Activated CD4-positive, alpha-beta T cell treated with anti-CD3 and anti-CD28 coated beads, Interleukin-2, amount 50 U/mL, for 4 hours (primary cell): ENCODE results near the gene PDAP1.
"Not testable (repeated sequence)": the region's sequence is repeated elsewhere in the genome, so short reads cannot be mapped to it uniquely, and the experiment has no call there.

Experiments used
- DNase-seq, 2 experiments: peaks; one replicate each; pipeline ENCODE4 v3.0.0-alpha.2; 2020

Gene PDAP1

DNA sequence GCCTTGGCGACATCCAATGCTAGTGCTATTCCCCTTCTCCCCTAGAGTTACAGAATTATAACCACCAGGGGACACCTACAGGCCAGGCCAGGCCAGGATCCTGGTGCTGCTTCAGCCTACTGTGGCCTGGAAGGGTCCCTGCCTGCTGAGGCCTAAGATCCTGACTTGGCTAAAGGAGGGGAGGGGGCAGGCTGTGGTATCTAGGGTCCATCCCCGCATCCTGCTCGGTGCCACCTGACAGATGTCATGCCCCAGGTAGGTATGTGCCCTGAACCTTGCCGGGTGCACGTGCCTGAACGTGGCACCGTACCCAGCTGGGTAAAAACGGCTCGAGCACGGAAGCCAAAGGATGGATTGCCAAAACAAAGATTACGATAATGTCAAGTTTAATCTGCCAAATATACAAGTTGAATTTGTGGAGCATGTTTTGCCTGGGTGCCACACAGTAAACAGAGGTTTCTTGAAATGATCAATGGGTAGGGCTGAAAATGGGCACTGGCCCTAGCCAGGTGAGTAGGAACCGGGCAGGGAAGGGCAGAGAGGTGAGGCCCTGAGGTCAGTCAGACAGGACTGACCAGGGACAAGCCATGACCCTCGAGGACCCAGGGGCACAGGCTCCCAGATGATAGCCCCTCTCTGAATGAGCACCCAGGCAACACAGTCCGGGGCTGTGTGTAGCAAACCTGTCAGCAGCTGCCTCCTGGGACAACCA is 12.6 kb downstream of the PDAP1 start:
- no peak for DNase-seq

DNA sequence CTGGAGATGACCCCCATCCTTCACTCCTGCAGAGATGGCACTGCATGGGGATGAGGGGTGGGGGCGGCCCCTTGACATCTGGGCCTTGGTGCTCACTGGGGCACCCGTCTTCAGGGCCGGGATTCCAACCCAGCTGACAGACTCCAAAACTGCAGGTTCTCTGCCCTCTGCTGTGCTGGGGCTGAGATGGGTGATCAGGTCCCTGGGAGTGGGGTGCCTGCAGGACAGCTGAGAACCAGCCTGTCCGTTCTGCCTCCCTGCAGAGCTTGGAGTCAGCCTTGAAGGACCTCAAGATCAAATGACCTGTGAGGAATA is 14.3 kb downstream of the PDAP1 start:
- no peak for DNase-seq

DNA sequence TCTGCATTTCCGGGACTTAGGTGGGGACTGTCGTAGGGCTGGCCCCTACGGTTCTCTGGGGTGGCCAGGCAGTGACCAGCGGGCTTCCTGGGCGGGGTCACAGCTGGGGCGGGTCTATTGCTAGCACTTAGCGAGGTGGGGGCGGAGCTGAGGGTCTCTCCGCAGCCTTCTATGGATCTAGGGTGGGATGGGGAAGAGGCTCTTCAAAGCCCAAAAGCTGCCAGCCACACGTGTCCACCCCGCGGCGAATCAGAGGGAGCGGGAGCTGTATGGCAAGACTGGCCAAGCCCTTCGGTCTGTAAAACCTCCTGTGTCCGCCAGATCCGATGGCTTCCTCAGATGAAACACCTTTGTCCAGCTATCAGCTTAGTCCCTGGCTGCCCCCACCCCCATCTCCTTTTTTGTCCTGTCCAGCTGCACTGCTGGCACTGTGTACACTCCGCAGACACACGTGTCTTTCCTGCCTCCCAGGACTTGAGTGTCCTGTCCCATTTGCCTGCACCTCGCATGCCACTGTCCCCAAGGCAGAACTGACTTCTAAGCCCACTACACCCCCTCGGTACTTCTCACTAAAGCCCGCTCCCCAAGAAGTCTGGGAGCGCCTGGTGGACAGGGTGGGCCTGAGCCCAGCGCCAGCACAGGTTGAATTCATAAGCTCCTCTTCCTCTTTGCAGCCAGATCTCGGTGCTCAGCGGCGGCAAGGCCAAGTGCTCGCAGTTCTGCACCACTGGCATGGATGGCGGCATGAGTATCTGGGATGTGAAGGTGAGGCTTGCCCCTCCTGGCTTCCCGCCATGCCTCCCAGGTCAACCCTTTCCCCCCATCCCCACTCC is 14.8 kb downstream of the PDAP1 start:
- no peak for DNase-seq

DNA sequence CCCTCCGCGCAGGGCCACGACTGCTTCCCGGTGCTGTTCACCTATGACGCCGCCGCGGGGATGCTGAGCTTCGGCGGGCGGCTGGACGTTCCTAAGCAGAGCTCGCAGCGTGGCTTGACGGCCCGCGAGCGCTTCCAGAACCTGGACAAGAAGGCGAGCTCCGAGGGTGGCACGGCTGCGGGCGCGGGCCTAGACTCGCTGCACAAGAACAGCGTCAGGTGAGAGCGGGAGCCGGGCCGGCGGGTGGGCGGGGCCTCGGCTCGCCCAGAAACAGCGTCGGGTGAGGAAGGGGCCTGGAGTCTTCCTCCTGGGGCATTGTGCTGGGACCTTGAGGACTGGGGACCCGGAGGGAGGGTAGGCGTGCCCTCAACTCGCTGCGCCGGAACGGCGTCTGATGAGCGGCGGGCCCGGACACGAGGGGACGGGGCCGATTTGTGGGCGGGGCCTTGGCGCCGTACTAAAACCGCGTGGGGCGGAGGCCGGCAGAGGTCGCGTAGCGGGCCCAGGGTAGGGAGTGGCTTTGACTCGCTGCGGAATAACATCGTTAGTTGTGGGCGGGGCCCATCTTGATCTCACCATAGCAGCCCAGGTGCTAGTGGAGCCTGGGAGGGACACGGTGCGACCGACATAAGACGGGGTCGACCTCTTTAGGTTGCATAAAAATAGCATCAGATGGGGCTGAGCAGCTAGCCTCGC is 15.6 kb downstream of the PDAP1 start:
- DNase-seq = peak; percentile 70 to 77

DNA sequence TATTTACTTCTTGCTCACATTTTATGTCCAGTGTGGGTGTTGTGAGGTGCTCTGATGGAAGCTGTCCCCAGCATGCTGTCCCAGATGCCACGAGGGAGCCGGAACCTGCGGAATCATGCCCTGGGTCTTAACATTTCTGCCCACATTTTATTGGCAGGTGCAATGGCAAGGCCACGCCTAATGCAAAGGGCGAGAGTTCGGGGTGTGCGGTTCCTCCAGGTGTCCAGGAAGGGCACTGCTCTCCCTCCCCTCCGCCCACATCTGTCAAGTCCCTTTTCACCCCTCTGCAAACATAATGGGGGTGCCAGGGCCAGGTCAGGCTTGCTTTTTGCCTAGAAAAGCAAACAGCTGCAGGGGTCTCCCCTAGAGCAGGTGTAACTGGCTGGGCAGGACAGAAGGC is 16.4 kb downstream of the PDAP1 start:
- DNase-seq = no peak

DNA sequence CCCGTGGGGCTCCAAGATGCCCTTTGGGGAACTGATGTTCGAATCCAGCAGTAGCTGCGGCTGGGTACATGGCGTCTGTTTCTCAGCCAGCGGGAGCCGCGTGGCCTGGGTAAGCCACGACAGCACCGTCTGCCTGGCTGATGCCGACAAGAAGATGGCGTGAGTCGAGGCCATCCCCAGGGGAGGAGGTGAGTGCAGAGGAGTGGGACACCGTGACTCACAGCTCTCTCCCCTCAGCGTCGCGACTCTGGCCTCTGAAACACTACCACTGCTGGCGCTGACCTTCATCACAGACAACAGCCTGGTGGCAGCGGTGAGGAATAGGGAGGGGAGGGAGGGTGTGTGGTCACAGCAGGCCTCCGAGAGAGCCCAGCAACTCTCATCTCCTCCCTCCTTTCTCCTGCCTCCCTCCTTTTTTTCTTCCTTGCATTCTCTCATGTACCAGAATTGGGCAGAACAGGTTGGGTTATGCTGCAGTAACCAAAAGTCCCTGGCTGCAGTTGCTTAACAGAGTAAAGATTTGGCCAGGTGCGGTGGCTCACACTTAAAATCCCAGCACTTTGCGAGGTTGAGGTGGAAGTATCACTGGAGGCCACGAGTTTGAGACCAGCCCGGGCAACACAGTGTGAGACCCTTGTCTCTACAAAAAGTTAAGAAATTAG is 17.3 kb downstream of the PDAP1 start:
- no peak for DNase-seq

DNA sequence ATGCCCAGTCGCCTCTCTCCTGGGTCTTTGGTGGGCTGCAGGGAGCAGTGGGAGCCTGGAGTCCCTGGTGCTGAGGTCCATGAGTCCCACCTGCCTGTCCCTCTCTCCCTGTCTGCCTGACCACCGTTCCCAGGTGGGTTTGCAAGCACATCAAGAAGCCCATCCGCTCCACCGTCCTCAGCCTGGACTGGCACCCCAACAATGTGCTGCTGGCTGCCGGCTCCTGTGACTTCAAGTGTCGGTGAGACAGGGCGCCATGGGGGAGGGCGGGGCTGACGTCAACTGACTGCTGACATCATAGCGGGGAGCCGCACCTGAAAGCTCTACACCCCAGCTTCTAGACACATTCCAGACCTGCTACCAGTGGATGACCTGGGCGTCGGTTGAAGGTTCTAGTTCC is 18.6 kb downstream of the PDAP1 start:
- no peak for DNase-seq

DNA sequence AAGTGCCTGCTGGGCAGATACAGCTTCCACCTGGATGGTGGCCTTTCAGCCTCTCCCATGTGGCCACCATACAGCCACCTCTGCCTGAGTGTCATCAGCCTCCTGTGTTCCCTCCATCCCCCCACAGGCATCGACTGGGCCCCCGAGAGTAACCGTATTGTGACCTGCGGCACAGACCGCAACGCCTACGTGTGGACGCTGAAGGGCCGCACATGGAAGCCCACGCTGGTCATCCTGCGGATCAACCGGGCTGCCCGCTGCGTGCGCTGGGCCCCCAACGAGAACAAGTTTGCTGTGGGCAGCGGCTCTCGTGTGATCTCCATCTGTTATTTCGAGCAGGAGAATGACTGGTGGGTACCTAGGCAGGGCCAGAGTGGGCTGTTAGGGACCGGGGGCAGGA is 20.5 kb downstream of the PDAP1 start:
- no peak for DNase-seq

DNA sequence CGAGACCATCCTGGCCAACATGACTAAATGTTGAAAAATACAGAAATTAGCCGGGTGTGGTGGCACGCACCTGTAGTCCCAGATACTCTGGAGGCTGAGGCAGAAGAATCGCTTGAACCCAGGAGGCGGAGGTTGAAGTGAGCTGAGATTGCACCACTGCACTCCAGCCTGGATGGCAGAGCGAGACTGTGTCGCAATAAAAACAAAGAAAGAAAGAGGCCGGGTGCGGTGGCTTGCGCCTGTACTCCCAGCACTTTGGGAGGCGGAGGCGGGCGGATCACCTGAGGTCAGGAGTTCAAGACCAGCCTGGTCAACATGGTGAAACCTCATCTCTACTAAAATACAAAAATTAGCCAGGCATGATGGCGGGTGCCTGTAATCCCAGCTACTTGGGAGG is 21.2 kb downstream of the PDAP1 start:
- DNase-seq = not testable (repeated sequence)

DNA sequence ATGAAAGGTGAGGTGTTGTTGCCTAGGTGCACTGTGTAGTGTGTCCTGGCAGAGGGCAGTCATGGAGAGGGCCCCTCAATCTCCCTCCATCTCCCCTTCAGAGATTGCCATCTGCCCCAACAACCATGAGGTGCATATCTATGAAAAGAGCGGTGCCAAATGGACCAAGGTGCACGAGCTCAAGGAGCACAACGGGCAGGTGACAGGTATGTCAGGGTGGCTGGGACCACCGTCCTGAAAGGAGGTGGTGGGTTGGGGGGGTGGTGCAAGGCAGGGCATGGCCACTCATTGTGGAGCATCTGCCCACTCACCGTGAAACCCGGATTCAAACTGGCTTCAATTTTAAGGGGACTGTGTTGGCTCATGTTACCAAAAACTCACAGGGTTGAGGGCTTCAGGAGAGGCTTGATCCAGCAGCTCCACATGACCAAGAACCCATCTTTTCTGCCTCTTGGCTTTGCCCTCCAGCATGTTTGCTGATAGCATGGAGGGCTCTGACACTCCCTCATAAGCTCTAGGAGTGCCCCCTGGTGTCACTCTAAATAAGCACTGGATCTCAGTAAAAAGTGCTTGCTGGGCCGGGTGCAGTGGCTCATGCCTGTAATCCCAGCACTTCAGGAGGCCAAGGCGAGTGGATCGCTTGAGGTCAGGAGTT is 21.7 kb downstream of the PDAP1 start:
- DNase-seq = peak in 1 of 2 experiments; percentile 27

DNA sequence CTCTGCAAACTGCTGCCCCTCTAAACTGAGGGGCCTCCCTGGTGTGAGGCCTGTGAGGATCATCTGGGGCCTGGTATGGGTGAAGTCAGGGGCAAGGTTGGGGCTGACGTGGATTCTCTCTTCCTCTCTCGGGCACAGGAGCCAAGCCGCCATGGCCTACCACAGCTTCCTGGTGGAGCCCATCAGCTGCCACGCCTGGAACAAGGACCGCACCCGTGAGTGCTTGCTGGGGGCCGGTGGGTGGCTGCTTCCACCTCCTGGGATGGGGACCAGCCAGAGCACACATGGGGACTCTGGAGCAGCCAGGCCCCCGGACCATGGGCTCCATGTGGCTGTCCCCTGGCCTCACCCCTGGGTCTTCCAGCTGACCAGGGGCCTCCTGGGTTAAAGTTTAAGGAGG is 22.8 kb downstream of the PDAP1 start:
- DNase-seq = no peak

DNA sequence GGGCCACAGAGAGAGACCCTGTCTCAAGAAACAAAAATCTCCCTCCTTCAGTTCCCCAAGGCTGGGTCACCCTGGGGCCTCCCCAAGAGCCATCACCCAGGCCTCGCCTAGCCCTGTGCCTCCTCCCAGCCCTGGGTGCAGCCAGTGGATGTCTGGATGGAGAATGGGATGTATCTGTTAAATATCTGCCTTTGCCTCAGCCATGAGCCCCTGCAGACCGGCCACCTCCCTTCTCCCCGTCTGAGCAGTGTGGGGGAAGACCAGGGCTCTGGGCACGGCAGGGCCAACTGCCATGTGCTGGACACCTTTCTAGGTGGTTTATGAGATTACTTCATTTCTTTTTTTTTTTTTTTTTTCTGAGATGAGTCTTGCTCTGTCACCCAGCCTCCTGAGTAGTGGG is 23.9 kb downstream of the PDAP1 start:
- DNase-seq = no peak

DNA sequence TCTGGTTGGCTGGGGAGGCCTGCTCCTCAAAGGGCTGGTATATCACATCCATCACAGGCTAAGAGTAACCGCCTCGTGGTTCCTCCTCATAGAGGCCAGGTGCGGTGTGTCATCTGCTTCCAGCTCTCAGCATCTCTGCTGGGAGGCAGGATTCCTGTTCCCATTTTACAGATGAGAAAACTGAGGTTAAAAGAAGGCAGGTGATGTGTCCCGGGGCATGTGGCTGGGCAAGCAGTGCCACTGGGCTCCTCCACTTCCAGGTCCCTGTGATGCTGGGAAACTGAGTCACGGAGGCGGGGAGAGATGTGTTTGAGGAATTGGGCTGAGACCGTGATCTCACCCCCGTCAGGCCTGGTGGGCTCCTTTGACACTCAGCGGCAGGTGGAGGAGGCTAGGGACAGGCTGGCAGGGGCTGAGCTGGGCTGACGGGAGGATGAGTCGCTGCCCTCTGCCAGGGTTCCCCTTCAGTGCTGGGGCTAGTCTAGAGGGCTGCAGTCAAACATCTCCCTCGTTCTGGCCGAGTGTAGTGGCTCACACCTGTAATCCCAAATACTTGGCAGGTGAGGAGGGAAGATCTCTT is 24.5 kb downstream of the PDAP1 start:
- no peak for DNase-seq

DNA sequence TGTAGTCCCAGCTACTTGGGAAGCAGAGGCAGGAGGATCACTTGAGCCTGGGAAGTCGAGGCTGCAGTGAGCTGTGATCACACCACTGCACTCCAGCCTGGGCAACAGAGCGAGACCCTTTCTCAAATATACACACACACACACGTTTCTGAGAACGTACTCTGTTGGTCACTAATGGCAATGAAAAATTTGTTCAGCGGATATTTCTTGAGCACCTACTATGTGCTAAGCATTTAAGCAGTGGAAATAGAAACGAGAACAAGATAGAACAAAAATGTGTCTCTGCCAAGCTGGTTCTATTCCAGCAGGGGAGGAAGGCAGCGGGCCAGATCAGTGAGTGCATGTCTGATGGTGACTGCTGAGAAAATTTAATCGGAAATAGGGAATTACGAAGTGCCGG is 25.2 kb downstream of the PDAP1 start:
- no peak for DNase-seq

DNA sequence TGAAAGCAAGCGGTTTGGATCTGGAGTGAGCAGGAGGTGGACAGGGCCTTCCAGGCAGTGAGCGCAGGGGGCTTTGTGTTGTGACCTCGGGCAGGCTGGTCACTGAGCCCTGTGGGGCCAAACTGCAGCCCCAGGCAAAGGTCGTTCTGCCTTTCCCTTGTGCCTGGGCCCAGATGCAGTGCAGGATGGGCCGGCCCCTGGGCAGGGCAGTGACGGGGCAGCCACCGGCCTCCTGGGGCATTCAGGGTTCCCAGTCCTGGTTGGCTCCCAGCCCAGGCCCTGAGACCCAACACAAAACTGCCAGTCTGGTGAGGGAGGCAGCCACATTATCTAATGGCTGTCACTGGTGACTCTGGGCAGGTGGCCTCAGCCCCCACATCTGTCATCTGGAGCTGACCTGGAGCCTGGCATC is 26.7 kb downstream of the PDAP1 start:
- DNase-seq = no peak

DNA sequence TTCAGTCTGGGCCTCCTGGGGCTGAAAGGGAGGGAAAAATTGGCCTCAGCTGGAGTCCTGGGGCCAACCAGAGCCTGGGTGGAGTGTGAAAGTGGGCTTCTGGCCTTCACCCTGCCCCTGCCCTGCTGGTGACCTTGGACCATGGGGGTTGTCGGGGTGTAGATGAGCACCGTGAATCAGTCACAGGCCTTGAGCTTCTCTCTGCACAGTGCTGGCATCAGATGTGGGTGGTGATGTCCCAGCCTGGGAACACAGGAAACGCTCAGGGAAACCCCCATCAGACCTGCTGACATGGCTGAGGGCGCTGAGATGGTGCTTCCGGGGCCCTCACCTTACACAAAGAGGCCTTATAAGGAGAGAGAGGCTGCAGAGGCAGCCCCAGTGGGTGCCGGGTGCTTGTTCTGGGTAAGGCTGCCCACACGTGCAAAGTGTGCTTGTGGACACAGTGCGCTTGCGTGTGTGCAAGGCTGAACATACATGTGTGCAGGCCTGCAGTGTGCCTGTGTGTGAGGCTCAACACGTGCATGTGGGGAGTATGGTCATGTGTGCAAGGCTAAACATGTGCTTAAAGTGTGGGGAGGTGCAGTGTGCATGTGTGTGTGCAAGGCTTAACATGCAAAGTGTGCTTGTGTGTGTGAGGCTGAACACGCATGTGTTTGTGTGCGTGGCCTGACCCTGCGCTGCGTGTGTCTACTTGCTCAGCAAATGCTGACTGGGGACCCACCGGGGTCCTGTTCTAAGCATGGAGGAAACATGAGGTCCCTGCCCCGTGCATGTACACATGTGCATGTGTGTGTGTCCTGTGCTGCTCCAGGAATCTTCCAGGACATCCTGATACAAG is 27.4 kb downstream of the PDAP1 start:
- DNase-seq = peak; percentile 85 to 89

DNA sequence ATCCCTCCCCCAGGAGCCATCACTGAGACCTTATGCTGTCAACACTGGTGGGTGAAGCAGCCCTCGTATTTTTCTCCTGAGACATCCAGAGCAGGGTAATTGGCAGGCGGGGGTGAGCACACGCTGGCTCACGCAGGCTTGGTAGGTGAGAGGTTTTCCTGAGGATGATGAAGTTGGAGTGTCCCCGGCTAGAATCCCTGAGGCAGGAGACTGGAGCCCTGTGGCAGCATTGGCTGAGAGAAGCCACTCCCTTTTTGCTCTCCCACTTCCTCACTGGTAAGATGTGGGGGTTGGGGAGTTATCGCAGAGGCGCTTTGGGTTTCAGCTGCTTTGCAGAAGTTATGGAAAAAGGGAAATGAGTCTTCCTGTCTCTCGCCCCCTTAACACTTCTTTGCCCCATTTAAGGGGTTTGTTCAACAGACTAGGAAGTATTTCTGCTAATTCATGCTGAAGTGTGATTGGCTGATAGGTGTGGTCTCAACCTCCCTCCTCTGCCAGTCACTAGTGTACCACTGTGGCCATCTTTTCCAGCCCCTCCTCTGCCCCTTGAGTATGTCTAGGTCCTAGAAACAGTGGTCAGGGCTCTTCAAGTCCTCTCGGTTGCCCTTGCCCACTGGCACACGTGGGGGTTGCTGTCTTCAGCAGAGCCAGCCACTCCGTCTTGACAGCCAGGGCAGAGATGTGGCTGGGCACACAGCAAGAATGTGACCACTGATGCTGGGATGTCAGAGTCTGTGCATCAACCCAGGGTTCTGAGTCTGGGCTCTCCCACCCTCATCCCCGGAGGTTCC is 28.2 kb downstream of the PDAP1 start:
- no peak for DNase-seq

DNA sequence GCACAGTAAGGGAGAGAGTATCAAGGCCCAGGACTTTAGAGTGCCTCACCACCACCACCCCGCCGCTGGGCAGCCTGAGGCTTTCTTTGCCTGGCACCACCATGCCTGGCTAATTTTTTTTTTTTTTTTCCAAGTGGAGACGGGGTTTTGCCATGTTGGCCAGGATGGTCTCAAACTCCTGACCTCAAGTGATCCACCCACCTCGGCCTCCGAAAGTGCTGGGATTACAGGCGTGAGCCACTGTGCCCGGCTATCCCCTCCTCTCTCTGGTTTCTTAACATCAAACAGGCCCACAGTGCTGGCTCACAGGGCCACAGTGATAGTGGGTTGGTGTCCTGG is 28.7 kb downstream of the PDAP1 start:
- DNase-seq = not testable (repeated sequence)

DNA sequence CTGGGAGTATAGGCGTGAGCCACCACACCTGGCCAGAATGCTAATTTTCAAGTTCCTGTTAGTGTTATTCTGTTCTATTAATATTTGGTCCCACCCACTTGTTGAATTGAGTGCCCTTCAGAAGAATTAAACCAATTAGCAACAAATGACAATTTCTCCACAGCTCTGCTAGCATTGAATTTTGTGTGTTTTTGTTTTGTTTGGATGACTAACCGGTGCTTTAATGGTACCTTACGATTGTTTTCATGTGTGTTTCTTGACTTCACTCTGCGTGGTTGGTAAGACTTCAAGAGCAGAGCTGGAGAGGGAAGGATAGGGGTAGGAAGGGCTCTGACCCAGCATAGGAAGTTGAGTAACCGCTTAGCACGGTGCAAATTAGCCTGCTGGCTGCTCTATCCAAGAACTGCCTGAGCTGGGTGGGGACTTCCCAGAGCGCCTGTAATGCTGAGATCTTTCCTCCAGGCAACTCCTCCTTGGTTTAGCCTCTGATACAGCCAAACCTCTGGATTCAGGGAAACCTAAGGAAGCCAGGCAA is 29.3 kb downstream of the PDAP1 start:
- DNase-seq = peak in 1 of 2 experiments; percentile 37

DNA sequence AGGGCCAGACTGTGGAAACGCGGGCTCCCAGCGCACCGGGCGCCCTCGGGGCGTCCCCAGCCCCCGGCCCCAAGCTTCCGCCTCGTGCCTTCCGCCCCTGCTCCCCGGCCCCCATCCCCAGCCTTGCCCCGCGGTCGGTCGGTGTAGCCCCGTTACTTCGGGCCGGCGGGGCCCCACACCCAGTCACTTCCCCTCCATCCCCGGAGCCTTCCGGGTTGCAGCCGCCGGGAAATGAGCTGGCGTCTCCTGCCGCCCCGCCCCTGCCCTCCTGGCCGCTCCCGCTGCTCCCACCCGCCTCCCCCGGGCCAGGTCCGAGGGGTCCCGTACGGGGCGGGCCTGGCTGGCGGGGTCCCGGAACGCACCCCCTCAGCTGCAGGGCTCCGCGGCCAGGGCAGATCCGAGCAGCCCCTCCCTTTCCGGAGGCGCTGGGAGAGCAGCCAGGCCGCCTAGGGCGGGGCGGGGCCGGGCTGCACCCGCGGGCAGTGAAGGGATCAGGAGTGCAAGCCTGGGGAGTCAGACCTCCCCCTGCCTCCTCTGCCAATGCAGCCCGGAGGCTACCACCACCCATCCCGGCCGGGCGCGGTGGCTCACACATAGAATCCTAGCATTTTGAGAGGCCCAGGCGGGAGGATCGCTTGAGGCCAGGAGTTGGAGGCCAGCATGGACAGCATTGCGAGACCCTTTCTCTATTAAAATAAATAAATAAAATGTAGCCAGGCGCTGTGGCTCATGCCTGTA is 33.2 kb downstream of the PDAP1 start:
- peak; percentile 32 to 33 for DNase-seq
